ENCODE results near the gene FGD5.

Gene FGD5

GRCh38 chr3:14786369-14786768, 32.4 kb upstream of the FGD5 start:
- TF ChIP-seq CTCF (IDR thresholded peaks at IDR 0.05; ENCODE audit: control extremely low read depth, extremely low read depth, low read depth, missing control alignments): no peak
- POLR2A ChIA-PET: no interaction called here
- CTCF ChIA-PET: interaction anchor here (1.1 kb wide), 1 partner anchor 113 kb away, joined by 5 read pairs; no protein-coding TSS in a partner anchor

GRCh38 chr3:14787630-14788029, 31.1 kb upstream of the FGD5 start:
- TF ChIP-seq CTCF (IDR thresholded peaks at IDR 0.05; ENCODE audit: control extremely low read depth, extremely low read depth, low read depth, missing control alignments): no peak
- POLR2A ChIA-PET: interaction anchor here (0.6 kb wide), 1 partner anchor 106 kb away, joined by 4 read pairs; no protein-coding TSS in a partner anchor
- DNase-seq (ENCODE audit: extremely low spot score): no peak
- CTCF ChIA-PET: interaction anchor here (1.1 to 2.7 kb wide), 3 partner anchors 101 to 321 kb away, joined by 3 to 16 read pairs (median 3); no protein-coding TSS in a partner anchor

More at GRCh38 chr3:14786369-14786768, 32.4 kb upstream of the FGD5 start:
- DNase-seq (ENCODE audit: extremely low spot score): no peak

- TF ChIP-seq CTCF (IDR thresholded peaks at IDR 0.05; ENCODE audit: control extremely low read depth, extremely low read depth, low read depth, missing control alignments): no peak
- DNase-seq (ENCODE audit: extremely low spot score): no peak
- ChIA-PET POLR2A (no interaction called here), CTCF (interaction anchor here (0.9 to 2.7 kb wide), 5 partner anchors 8 to 133 kb away, joined by 3 to 16 read pairs (median 4); no protein-coding TSS in a partner anchor)
These were observed 30.1 kb upstream of the FGD5 start for GRCh38 chr3:14788644-14789043.

- POLR2A ChIA-PET: no interaction called here
- DNase-seq (ENCODE audit: extremely low spot score): no peak
- no peak for TF ChIP-seq CTCF (IDR thresholded peaks at IDR 0.05; ENCODE audit: control extremely low read depth, extremely low read depth, low read depth, missing control alignments)
- CTCF ChIA-PET: interaction anchor here (0.9 to 2.7 kb wide), 4 partner anchors 9 to 132 kb away, joined by 3 to 16 read pairs (median 6); no protein-coding TSS in a partner anchor
These were observed 29.5 kb upstream of the FGD5 start for GRCh38 chr3:14789221-14789620.

- ChIA-PET CTCF (interaction anchor here (0.9 to 4.7 kb wide), 7 partner anchors 8 to 137 kb away, joined by 3 to 59 read pairs (median 9); no protein-coding TSS in a partner anchor), POLR2A (no interaction called here)
- TF ChIP-seq CTCF (IDR thresholded peaks at IDR 0.05; ENCODE audit: control extremely low read depth, extremely low read depth, low read depth, missing control alignments): no peak
- DNase-seq (ENCODE audit: extremely low spot score): no peak
These were observed 29.0 kb upstream of the FGD5 start for GRCh38 chr3:14789640-14790285.

GRCh38 chr3:14791343-14791945, 27.3 kb upstream of the FGD5 start:
- CTCF ChIA-PET: interaction anchor here (1.0 to 4.7 kb wide), 10 partner anchors 10 to 159 kb away, joined by 3 to 59 read pairs (median 3); no protein-coding TSS in a partner anchor
- POLR2A ChIA-PET: no interaction called here
- peak; percentile 78 for DNase-seq (ENCODE audit: extremely low spot score)
- TF ChIP-seq CTCF (IDR thresholded peaks at IDR 0.05; ENCODE audit: control extremely low read depth, extremely low read depth, low read depth, missing control alignments): peak; percentile 74
